ENCODE measurements around the gene IDUA.

DNA sequence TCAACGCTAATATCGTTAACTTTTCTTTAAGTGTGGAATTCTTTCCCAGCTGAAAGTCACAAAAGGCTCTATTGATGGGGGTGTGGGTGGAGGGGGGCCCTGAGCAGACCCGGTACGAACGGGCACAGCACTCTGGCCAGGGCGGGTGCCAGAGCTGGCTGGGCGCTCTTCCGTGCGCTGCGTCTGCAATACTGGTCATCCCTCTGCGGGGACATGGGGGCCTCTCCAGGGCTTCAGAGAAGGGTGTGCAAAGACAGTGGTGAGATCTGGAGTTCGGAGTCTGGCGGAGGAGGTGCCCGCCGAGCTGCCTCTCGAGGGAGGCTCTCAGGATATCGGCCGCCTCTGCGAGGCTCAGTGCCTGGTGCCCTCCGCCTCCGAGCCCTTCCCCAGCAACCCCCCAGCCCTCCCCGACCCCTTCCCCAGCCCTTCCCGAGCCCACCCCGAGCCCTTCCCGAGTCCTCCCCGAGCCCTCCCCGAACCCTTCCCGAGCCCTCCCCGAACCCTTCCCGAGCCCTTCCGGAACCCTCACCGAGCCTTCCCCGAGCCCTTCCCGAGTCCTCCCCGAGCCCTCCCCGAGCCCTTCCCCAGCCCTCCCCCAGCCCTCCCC is 58.9 kb downstream of the IDUA start:
- TF ChIP-seq HDGF (IDR thresholded peaks at IDR 0.05; ENCODE audit: borderline replicate concordance), result no peak
- no peak for TF ChIP-seq ZNF384 (IDR thresholded peaks at IDR 0.05)
- TF ChIP-seq ELF4 (IDR thresholded peaks at IDR 0.05), result no peak
- no peak for TF ChIP-seq NFRKB (IDR thresholded peaks at IDR 0.05)
- TF ChIP-seq FOXM1 (IDR thresholded peaks at IDR 0.05; ENCODE audit: borderline replicate concordance), result no peak
- no peak for TF ChIP-seq TARDBP (IDR thresholded peaks at IDR 0.05)
- TF ChIP-seq PKNOX1 (IDR thresholded peaks at IDR 0.05), result no peak
- no peak for TF ChIP-seq SP1 (IDR thresholded peaks at IDR 0.05)
- TF ChIP-seq SUZ12 (IDR thresholded peaks at IDR 0.05), result no peak
- no peak for TF ChIP-seq FOXA1 (IDR thresholded peaks at IDR 0.05)
- no peak for TF ChIP-seq LEF1 (IDR thresholded peaks at IDR 0.05; ENCODE audit: borderline replicate concordance)
- TF ChIP-seq FOXK2 (IDR thresholded peaks at IDR 0.05), result no peak
